ENCODE data around the gene PLA2G2F. TPM values are rescaled to one million over a fixed set of nuclear protein-coding genes. Genes with fewer than 3 reads are reported as not detected.

PLA2G2F gene
- total and polyA plus RNA-seq, 2 donors = 0.47 to 7.2 TPM

GRCh38 chr1:20158358-20159070 lies 19.4 kb downstream of the PLA2G2F start:
- Histone ChIP-seq H3K36me3 (ENCODE audit: control insufficient read depth in 2 of 2, insufficient read depth in 2 of 2, low read length in 1 of 2) (no peaks in the 10 kb centered on the region), H3K9me3 (ENCODE audit: control insufficient read depth in 2 of 2, insufficient read depth in 1 of 2, low read length in 1 of 2) (peaks cover 10 to 31% of the 10 kb centered on the region in 2 donors), H3K4me3 (ENCODE audit: low read length in 2 of 2) (no peak overlapping the region), H3K27me3 (ENCODE audit: control insufficient read depth in 2 of 2, insufficient read depth in 1 of 2, low read length in 1 of 2) (no peaks in the 10 kb centered on the region), H3K27ac (ENCODE audit: low read depth in 1 of 2, low read length in 1 of 2) (no peak overlapping the region), H3K4me1 (ENCODE audit: control insufficient read depth in 2 of 2, insufficient read depth in 2 of 2, low read length in 2 of 2) (no peaks in the 10 kb centered on the region)
- WGBS = 97% methylated on average over 7 of the region's 7 CpGs
- no peak for DNase-seq (ENCODE audit: low read depth in 6 of 9, low spot score in 9 of 9)

- Histone ChIP-seq H3K36me3 (ENCODE audit: control insufficient read depth in 2 of 2, insufficient read depth in 2 of 2, low read length in 1 of 2) (no peaks in the 10 kb centered on the region), H3K4me1 (ENCODE audit: control insufficient read depth in 2 of 2, insufficient read depth in 2 of 2, low read length in 2 of 2) (no peaks in the 10 kb centered on the region), H3K9me3 (ENCODE audit: control insufficient read depth in 2 of 2, insufficient read depth in 1 of 2, low read length in 1 of 2) (peaks cover 10 to 40% of the 10 kb centered on the region in 2 donors), H3K27me3 (ENCODE audit: control insufficient read depth in 2 of 2, insufficient read depth in 1 of 2, low read length in 1 of 2) (no peaks in the 10 kb centered on the region), H3K27ac (ENCODE audit: low read depth in 1 of 2, low read length in 1 of 2) (no peak overlapping the region), H3K4me3 (ENCODE audit: low read length in 2 of 2) (no peak overlapping the region)
- WGBS = 88% methylated on average over 1 of the region's 1 CpG
- no peak for DNase-seq (ENCODE audit: low read depth in 6 of 9, low spot score in 9 of 9)
These were observed 20.9 kb downstream of the PLA2G2F start for GRCh38 chr1:20160034-20160433.

GRCh38 chr1:20164694-20165202 lies 25.6 kb downstream of the PLA2G2F start:
- no peak for DNase-seq (ENCODE audit: low read depth in 6 of 9, low spot score in 9 of 9)
- peaks cover 11 to 33% of the 10 kb centered on the region in 2 donors for H3K9me3 ChIP-seq (ENCODE audit: control insufficient read depth in 2 of 2, insufficient read depth in 1 of 2, low read length in 1 of 2)
- WGBS = 85% methylated on average over 15 of the region's 15 CpGs

GRCh38 chr1:20165522-20165951 lies 26.4 kb downstream of the PLA2G2F start:
- WGBS = 87% methylated on average over 16 of the region's 16 CpGs
- Histone ChIP-seq H3K4me3 (ENCODE audit: low read length in 2 of 2) (no peak overlapping the region), H3K4me1 (ENCODE audit: control insufficient read depth in 2 of 2, insufficient read depth in 2 of 2, low read length in 2 of 2) (no peaks in the 10 kb centered on the region), H3K27ac (ENCODE audit: low read depth in 1 of 2, low read length in 1 of 2) (no peak overlapping the region), H3K36me3 (ENCODE audit: control insufficient read depth in 2 of 2, insufficient read depth in 2 of 2, low read length in 1 of 2) (no peaks in the 10 kb centered on the region), H3K27me3 (ENCODE audit: control insufficient read depth in 2 of 2, insufficient read depth in 1 of 2, low read length in 1 of 2) (no peaks in the 10 kb centered on the region), H3K9me3 (ENCODE audit: control insufficient read depth in 2 of 2, insufficient read depth in 1 of 2, low read length in 1 of 2) (peaks cover 9 to 27% of the 10 kb centered on the region in 2 donors)
- DNase-seq (ENCODE audit: low read depth in 6 of 9, low spot score in 9 of 9) = no peak

More at GRCh38 chr1:20164694-20165202, 25.6 kb downstream of the PLA2G2F start:
- H3K36me3 ChIP-seq (ENCODE audit: control insufficient read depth in 2 of 2, insufficient read depth in 2 of 2, low read length in 1 of 2) = no peaks in the 10 kb centered on the region
- no peak overlapping the region for H3K4me3 ChIP-seq (ENCODE audit: low read length in 2 of 2)
- H3K4me1 ChIP-seq (ENCODE audit: control insufficient read depth in 2 of 2, insufficient read depth in 2 of 2, low read length in 2 of 2) = no peaks in the 10 kb centered on the region
- H3K27ac ChIP-seq (ENCODE audit: low read depth in 1 of 2, low read length in 1 of 2) = no peak overlapping the region
- H3K27me3 ChIP-seq (ENCODE audit: control insufficient read depth in 2 of 2, insufficient read depth in 1 of 2, low read length in 1 of 2) = no peaks in the 10 kb centered on the region

GRCh38 chr1:20166051-20166450 lies 26.9 kb downstream of the PLA2G2F start:
- Histone ChIP-seq H3K27me3 (ENCODE audit: control insufficient read depth in 2 of 2, insufficient read depth in 1 of 2, low read length in 1 of 2) (no peaks in the 10 kb centered on the region), H3K4me3 (ENCODE audit: low read length in 2 of 2) (no peak overlapping the region), H3K36me3 (ENCODE audit: control insufficient read depth in 2 of 2, insufficient read depth in 2 of 2, low read length in 1 of 2) (no peaks in the 10 kb centered on the region), H3K27ac (ENCODE audit: low read depth in 1 of 2, low read length in 1 of 2) (no peak overlapping the region), H3K4me1 (ENCODE audit: control insufficient read depth in 2 of 2, insufficient read depth in 2 of 2, low read length in 2 of 2) (no peaks in the 10 kb centered on the region), H3K9me3 (ENCODE audit: control insufficient read depth in 2 of 2, insufficient read depth in 1 of 2, low read length in 1 of 2) (peaks cover 4 to 22% of the 10 kb centered on the region in 2 donors)
- DNase-seq (ENCODE audit: low read depth in 6 of 9, low spot score in 9 of 9) = no peak
- 83% methylated on average over 17 of the region's 17 CpGs for WGBS

- Histone ChIP-seq H3K27me3 (ENCODE audit: control insufficient read depth in 2 of 2, insufficient read depth in 1 of 2, low read length in 1 of 2) (no peaks in the 10 kb centered on the region), H3K4me3 (ENCODE audit: low read length in 2 of 2) (no peak overlapping the region), H3K36me3 (ENCODE audit: control insufficient read depth in 2 of 2, insufficient read depth in 2 of 2, low read length in 1 of 2) (no peaks in the 10 kb centered on the region), H3K27ac (ENCODE audit: low read depth in 1 of 2, low read length in 1 of 2) (no peak overlapping the region), H3K9me3 (ENCODE audit: control insufficient read depth in 2 of 2, insufficient read depth in 1 of 2, low read length in 1 of 2) (peaks cover 1 to 16% of the 10 kb centered on the region in 2 donors), H3K4me1 (ENCODE audit: control insufficient read depth in 2 of 2, insufficient read depth in 2 of 2, low read length in 2 of 2) (no peaks in the 10 kb centered on the region)
- no peak for DNase-seq (ENCODE audit: low read depth in 6 of 9, low spot score in 9 of 9)
- WGBS = 85% methylated on average over 8 of the region's 8 CpGs
These were observed 28.0 kb downstream of the PLA2G2F start for GRCh38 chr1:20167126-20167525.

GRCh38 chr1:20168564-20169491 lies 29.7 kb downstream of the PLA2G2F start:
- no peak for DNase-seq (ENCODE audit: low read depth in 6 of 9, low spot score in 9 of 9)
- 86% methylated on average over 9 of the region's 9 CpGs for WGBS
- Histone ChIP-seq H3K27ac (ENCODE audit: low read depth in 1 of 2, low read length in 1 of 2) (no peak overlapping the region), H3K9me3 (ENCODE audit: control insufficient read depth in 2 of 2, insufficient read depth in 1 of 2, low read length in 1 of 2) (peaks cover 1 to 9% of the 10 kb centered on the region in 2 donors), H3K36me3 (ENCODE audit: control insufficient read depth in 2 of 2, insufficient read depth in 2 of 2, low read length in 1 of 2) (no peaks in the 10 kb centered on the region), H3K4me3 (ENCODE audit: low read length in 2 of 2) (no peak overlapping the region), H3K27me3 (ENCODE audit: control insufficient read depth in 2 of 2, insufficient read depth in 1 of 2, low read length in 1 of 2) (no peaks in the 10 kb centered on the region), H3K4me1 (ENCODE audit: control insufficient read depth in 2 of 2, insufficient read depth in 2 of 2, low read length in 2 of 2) (no peaks in the 10 kb centered on the region)

- H3K27ac ChIP-seq (ENCODE audit: low read depth in 1 of 2, low read length in 1 of 2) = no peak overlapping the region
- DNase-seq (ENCODE audit: low read depth in 6 of 9, low spot score in 9 of 9) = no peak
- H3K27me3 ChIP-seq (ENCODE audit: control insufficient read depth in 2 of 2, insufficient read depth in 1 of 2, low read length in 1 of 2) = no peaks in the 10 kb centered on the region
- H3K4me1 ChIP-seq (ENCODE audit: control insufficient read depth in 2 of 2, insufficient read depth in 2 of 2, low read length in 2 of 2) = no peaks in the 10 kb centered on the region
- H3K4me3 ChIP-seq (ENCODE audit: low read length in 2 of 2) = no peak overlapping the region
- WGBS = 92% methylated on average over 5 of the region's 5 CpGs
- peaks cover 1 to 2% of the 10 kb centered on the region in 2 donors for H3K9me3 ChIP-seq (ENCODE audit: control insufficient read depth in 2 of 2, insufficient read depth in 1 of 2, low read length in 1 of 2)
- H3K36me3 ChIP-seq (ENCODE audit: control insufficient read depth in 2 of 2, insufficient read depth in 2 of 2, low read length in 1 of 2) = no peaks in the 10 kb centered on the region
These were observed 30.8 kb downstream of the PLA2G2F start for GRCh38 chr1:20169932-20170331.
